Adrenal gland (tissue), 12 donors: Measurements from ENCODE around the gene PHKA1. TPM values are rescaled to one million over a fixed set of nuclear protein-coding genes. Genes with fewer than 3 reads are reported as not detected.
"Not testable (repeated sequence)": the region's sequence is repeated elsewhere in the genome, so short reads cannot be mapped to it uniquely, and the experiment has no call there.

ENCODE experiments used
- DNase-seq, 7 donors: peaks; one replicate each; pipeline ENCODE4 v3.0.0-alpha.2; 2019 to 2020
- H3K27ac ChIP-seq, 5 donors: fragments of 200-600 bp; sonication (generic) in 4 of 5; 1 replicate in 3 of 5; 2 replicates in 2 of 5; pipeline versions ENCODE4 v1.5.1 to v1.8.0; 2016 to 2020; ENCODE audit warnings: mild to moderate bottlenecking in 1 of 5
- H3K27me3 ChIP-seq: fragments of 200-600 bp; 2 replicates; pipeline ENCODE4 v1.8.0; 2021
- H3K36me3 ChIP-seq, 2 donors: fragments of 200-600 bp; replicated peaks in 1 of 2; 1 replicate in 1 of 2; 2 replicates in 1 of 2; pipeline versions ENCODE4 v1.5.1 to v1.8.0; 2018 to 2022
- H3K4me1 ChIP-seq, 2 donors: fragments of 200-600 bp; replicated peaks in 1 of 2; 1 replicate in 1 of 2; 2 replicates in 1 of 2; pipeline versions ENCODE4 v1.5.1 to v1.8.0; 2018 to 2021
- H3K4me3 ChIP-seq, 4 donors: fragments of 200-600 bp; sonication (generic) in 3 of 4; one replicate each; pipeline ENCODE4 v1.5.1; 2016 to 2018
- H3K9me3 ChIP-seq, 3 donors: fragments of 200-600 bp; sonication (generic) in 1 of 3; replicated peaks in 1 of 3; 1 replicate in 2 of 3; 2 replicates in 1 of 3; pipeline versions ENCODE4 v1.5.1 to v1.8.0; 2016 to 2021
- CTCF ChIP-seq, 6 experiments: fragments of 450-650 bp in 4 of 6; fragments of 200-600 bp in 2 of 6; sonication (generic) in 1 of 6; IDR thresholded peaks; 1 replicate in 5 of 6; 2 replicates in 1 of 6; pipeline versions ENCODE4 v1.5.1 to v1.8.0; 2016 to 2021; ENCODE audit warnings: antibody characterized with exemption in 6 of 6, mild to moderate bottlenecking in 2 of 6, moderate library complexity in 1 of 6
- POLR2A ChIP-seq, 2 donors: fragments of 450-650 bp; IDR thresholded peaks; one replicate each; pipeline ENCODE4 v1.6.1; 2017; ENCODE audit warnings: antibody characterized with exemption in 2 of 2, mild to moderate bottlenecking in 2 of 2, moderate library complexity in 1 of 2
- WGBS, 4 donors: extraction: QIAGEN DNeasy Blood & Tissue Kit in 2 of 4; methylation state at CpG; one replicate each; pipeline versions ENCODE4 v1.1.5 to v1.1.7; 2013 to 2017; 5-methylcytosine and 5-hydroxymethylcytosine counted together
- intact Hi-C, 2 donors: fragments of 100-400 bp; cut with DNase I; formaldehyde crosslinking; loops; one replicate each; pipeline versions ENCODE4 v1.14.1 to v1.15.0; 2022 to 2023
- polyA plus RNA-seq, 3 donors: library from polyadenylated mRNA; stranded (reverse); fragments of 200-250 nt in 2 of 3; fragments of 350-450 nt in 1 of 3; fragmentation: Illumina TruSeq in 1 of 3; extraction: RNeasy Lipid Tissue Mini Kit (QIAGEN cat#74804) in 1 of 3; gene quantifications; one replicate each; pipeline ENCODE4 v1.2.3, GENCODE V29; 2013 to 2014
- total RNA-seq, 9 donors: library from RNA; depleted of rRNA in 4 of 9; stranded (reverse); fragments of >200 nt in 4 of 9; fragments of 120-200 nt in 1 of 9; fragmentation: NEBNext Ultra II Directional in 1 of 9; extraction: Animal tissue kit (Norgen Biotek cat#: 25700) in 1 of 9; gene quantifications; one replicate each; pipeline versions ENCODE4 v1.1.0 to v1.2.4, GENCODE V29; 2013 to 2023
- donor health status: healthy with polysubstance abuse.
- donor health status: Bipolar disorder and iron deficiency.
- donor health status: DM: yes; HTN: yes; CAD: no.
- donor health status: DM: no; HTN: no; CAD: no.
- donor health status: DM: no; HTN: no; CAD: no.
- donor health status: DM: yes; HTN: yes; CAD: no.

The PHKA1 gene
- total and polyA plus RNA-seq, 12 donors = 11.8 to 46.4 (median 32.5) TPM

DNA sequence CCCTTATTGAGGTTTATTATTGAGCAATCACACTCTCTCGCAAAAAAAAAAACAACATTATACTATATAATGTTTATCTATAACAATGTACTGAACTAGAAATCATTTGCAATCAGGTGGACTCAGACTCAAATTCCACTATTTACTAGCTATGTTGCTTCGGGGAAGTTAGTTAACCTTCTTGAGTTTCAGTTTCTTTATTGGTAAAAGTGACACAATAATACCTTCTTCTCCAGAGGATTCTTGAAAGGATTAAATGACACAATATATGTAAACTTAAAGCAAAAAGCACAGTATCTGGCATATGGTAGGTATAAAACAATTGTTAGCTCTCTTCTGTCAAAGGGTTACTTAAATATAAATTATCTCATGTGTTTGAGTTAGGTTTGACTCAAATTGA lies 110.0 kb downstream of the PHKA1 start:
- H3K27me3 ChIP-seq = no peaks in the 10 kb centered on the region
- intact Hi-C loops = no loop called here
- no peak overlapping the region for H3K27ac ChIP-seq
- no peak overlapping the region for H3K4me3 ChIP-seq
- no peaks in the 10 kb centered on the region for H3K4me1 ChIP-seq
- TF ChIP-seq CTCF (IDR thresholded peaks at IDR 0.05) = no peak
- TF ChIP-seq POLR2A (IDR thresholded peaks at IDR 0.05) = no peak
- 74 to 85% (median 81%) methylated on average over 2 of the region's 2 CpGs for WGBS, 4 donors
- no peak for DNase-seq
- no peaks in the 10 kb centered on the region for H3K36me3 ChIP-seq
- no peaks in the 10 kb centered on the region for H3K9me3 ChIP-seq

- intact Hi-C loops, H3K27ac ChIP-seq, DNase-seq, H3K27me3 ChIP-seq, H3K4me1 ChIP-seq, H3K36me3 ChIP-seq, H3K4me3 ChIP-seq, H3K9me3 ChIP-seq: not testable (repeated sequence)
- WGBS, 4 donors = 75 to 92% (median 85%) methylated on average over 3 to 4 of the region's 4 CpGs
Measured at GRCh38 chrX:72591038-72591437, 123.1 kb downstream of the PHKA1 start.

- H3K9me3 ChIP-seq = no peaks in the 10 kb centered on the region
- TF ChIP-seq CTCF (IDR thresholded peaks at IDR 0.05) (no peak), POLR2A (IDR thresholded peaks at IDR 0.05) (no peak)
- no peak overlapping the region for H3K27ac ChIP-seq
- no peak for DNase-seq
- H3K36me3 ChIP-seq = no peaks in the 10 kb centered on the region
- H3K4me3 ChIP-seq = no peak overlapping the region
- WGBS, 4 donors = 80 to 97% (median 85%) methylated on average over 3 of the region's 3 CpGs
- intact Hi-C loops = no loop called here
- no peaks in the 10 kb centered on the region for H3K4me1 ChIP-seq
- no peaks in the 10 kb centered on the region for H3K27me3 ChIP-seq
Measured at GRCh38 chrX:72584163-72584562, 129.9 kb downstream of the PHKA1 start.

GRCh38 chrX:72576141-72576894 lies 137.8 kb downstream of the PHKA1 start:
- H3K4me3 ChIP-seq = no peak overlapping the region

More at GRCh38 chrX:72576141-72576894, 137.8 kb downstream of the PHKA1 start:
- Histone ChIP-seq H3K36me3 (no peaks in the 10 kb centered on the region), H3K9me3 (no peaks in the 10 kb centered on the region), H3K27me3 (peaks cover 2% of the 10 kb centered on the region), H3K27ac (peak overlapping the region in 3 of 5 donors; percentile 31 to 62 (median 55)), H3K4me1 (no peaks in the 10 kb centered on the region)
- TF ChIP-seq POLR2A (IDR thresholded peaks at IDR 0.05) = peak in 1 of 2 donors; percentile 10
- TF ChIP-seq CTCF (IDR thresholded peaks at IDR 0.05) = no peak
- intact Hi-C loops = no loop called here
- 49 to 66% (median 53%) methylated on average over 7 of the region's 7 CpGs for WGBS, 4 donors
- peak in 6 of 7 donors; percentile 48 to 66 (median 51) for DNase-seq
